Endothelial cell (in vitro differentiated cells): Measurements from ENCODE around the gene ARHGAP15. TPM values are rescaled to one million over a fixed set of nuclear protein-coding genes. Genes with fewer than 3 reads are reported as not detected.

ENCODE experiments used
- DNase-seq: peaks from one replicate; pipeline ENCODE4 v3.0.0; 2021; ENCODE audit warnings: low spot score
- H3K27ac Mint-ChIP-seq: one replicate; pipeline ENCODE4 v1.8.0; 2021; ENCODE audit warnings: mixed read lengths, inconsistent platforms; ENCODE audit not compliant: unreplicated experiment
- H3K27me3 Mint-ChIP-seq: one replicate; pipeline ENCODE4 v1.8.0; 2021; ENCODE audit warnings: mild to moderate bottlenecking, moderate library complexity, mixed read lengths, inconsistent platforms; ENCODE audit not compliant: unreplicated experiment
- H3K36me3 Mint-ChIP-seq: one replicate; pipeline ENCODE4 v1.8.0; 2021; ENCODE audit warnings: mild to moderate bottlenecking, low read depth, mixed read lengths, inconsistent platforms; ENCODE audit not compliant: unreplicated experiment
- H3K4me1 Mint-ChIP-seq: one replicate; pipeline ENCODE4 v1.8.0; 2021; ENCODE audit warnings: mild to moderate bottlenecking, mixed read lengths, inconsistent platforms; ENCODE audit not compliant: unreplicated experiment
- H3K4me3 Mint-ChIP-seq: one replicate; pipeline ENCODE4 v1.8.0; 2021; ENCODE audit warnings: mild to moderate bottlenecking, mixed read lengths, inconsistent platforms; ENCODE audit not compliant: unreplicated experiment
- H3K9me3 Mint-ChIP-seq: one replicate; pipeline ENCODE4 v1.8.0; 2021; ENCODE audit warnings: mixed read lengths, inconsistent platforms; ENCODE audit not compliant: unreplicated experiment
- total RNA-seq: library from RNA; stranded (reverse); fragmentation: NEBNext Ultra II Directional; extraction: Animal tissue kit (Norgen Biotek cat#: 25700); gene quantifications from one replicate; pipeline ENCODE4 v1.2.1, GENCODE V29; 2021; ENCODE audit not compliant: unreplicated experiment
- TF ChIP-seq, protein P1 (sequence below): fragments of 200-600 bp; sonication (generic); IDR thresholded peaks from one replicate; pipeline ENCODE4 v1.5.0; 2021; ENCODE audit warnings: antibody characterized with exemption; ENCODE audit not compliant: unreplicated experiment

The ARHGAP15 gene
- total RNA-seq, 1 donor from 2014 or later, result not detected

DNA sequence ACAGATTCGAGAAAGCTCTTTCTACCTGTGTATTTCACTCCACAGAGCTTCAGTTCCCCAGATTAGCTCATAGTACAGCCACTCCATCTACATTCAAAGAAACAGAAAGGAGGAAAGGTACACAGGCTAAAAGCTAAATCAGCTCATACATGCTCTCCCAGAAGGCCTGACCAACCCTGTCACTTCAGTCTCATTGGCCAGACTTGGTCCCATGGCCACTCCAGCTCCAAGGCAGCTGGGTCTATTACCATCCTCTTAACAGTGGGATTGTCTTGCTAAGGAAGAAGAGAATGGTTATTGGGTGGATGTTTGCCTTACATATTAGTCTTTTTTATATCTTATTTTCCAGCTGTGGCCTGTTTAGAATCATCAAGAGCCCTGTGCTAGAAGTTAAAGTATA is 572.6 kb downstream of the ARHGAP15 start:
- H3K9me3 Mint-ChIP-seq, result no peaks in the 10 kb centered on the region
- peaks cover 2% of the 10 kb centered on the region for H3K27me3 Mint-ChIP-seq
- TF ChIP-seq, protein P1, sequence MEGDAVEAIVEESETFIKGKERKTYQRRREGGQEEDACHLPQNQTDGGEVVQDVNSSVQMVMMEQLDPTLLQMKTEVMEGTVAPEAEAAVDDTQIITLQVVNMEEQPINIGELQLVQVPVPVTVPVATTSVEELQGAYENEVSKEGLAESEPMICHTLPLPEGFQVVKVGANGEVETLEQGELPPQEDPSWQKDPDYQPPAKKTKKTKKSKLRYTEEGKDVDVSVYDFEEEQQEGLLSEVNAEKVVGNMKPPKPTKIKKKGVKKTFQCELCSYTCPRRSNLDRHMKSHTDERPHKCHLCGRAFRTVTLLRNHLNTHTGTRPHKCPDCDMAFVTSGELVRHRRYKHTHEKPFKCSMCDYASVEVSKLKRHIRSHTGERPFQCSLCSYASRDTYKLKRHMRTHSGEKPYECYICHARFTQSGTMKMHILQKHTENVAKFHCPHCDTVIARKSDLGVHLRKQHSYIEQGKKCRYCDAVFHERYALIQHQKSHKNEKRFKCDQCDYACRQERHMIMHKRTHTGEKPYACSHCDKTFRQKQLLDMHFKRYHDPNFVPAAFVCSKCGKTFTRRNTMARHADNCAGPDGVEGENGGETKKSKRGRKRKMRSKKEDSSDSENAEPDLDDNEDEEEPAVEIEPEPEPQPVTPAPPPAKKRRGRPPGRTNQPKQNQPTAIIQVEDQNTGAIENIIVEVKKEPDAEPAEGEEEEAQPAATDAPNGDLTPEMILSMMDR, result no peak
- H3K4me1 Mint-ChIP-seq, result no peaks in the 10 kb centered on the region
- H3K27ac Mint-ChIP-seq, result no peak overlapping the region
- no peak for DNase-seq
- H3K4me3 Mint-ChIP-seq, result no peak overlapping the region
- H3K36me3 Mint-ChIP-seq, result no peaks in the 10 kb centered on the region

DNA sequence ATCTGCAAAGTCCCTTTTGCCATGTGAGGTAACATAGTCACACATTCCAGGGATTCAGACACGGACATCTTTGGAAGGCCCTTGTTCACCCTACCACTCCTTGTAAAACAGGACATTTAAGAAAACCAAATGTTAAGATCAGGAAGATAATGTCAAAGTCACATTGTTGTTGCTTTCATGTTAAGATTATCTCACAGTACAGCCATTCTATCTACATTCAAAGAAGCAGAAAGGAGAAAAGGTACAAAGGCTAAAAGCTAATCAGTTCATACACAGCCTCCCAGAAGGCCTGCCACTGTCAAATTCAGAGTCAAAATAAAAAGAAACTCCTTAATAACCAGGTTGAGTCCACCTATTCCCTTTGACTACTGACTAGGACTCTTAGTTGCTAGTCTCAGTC is 573.7 kb downstream of the ARHGAP15 start:
- TF ChIP-seq, protein P1, result no peak
- Mint-ChIP-seq H3K27me3 (peaks cover 2% of the 10 kb centered on the region), H3K4me3 (no peak overlapping the region), H3K36me3 (no peaks in the 10 kb centered on the region), H3K27ac (no peak overlapping the region), H3K9me3 (no peaks in the 10 kb centered on the region), H3K4me1 (no peaks in the 10 kb centered on the region)
- no peak for DNase-seq

DNA sequence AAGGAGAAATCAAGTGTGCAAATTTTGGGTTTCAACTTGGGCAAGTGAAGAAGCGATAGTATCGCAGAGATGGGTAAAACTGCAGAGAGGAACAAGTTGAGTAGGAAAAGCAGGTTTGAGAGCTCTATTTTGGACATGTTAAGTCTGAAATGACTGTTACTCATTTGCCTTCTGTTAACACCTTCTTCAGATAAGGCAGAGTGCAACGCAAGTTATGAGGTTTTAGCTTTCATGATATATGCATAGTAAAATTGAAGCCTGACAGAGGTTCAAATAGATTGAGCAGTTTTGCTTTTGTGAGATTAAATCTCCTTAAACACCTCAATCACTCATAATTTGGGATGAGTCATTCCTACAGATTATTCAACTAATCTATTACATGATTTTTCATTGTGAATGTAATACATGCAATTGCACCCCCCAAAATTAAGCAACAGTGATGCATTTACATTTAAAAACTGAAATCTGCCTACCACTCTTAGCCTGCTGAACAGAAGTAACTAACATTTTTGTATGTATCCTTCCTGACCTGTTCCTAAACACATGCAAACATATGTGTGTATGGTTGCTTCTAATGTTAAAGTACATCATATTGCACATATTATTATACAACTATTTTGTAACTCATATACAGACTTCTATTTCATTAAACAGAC is 575.4 kb downstream of the ARHGAP15 start:
- Mint-ChIP-seq H3K27me3 (peaks cover 2% of the 10 kb centered on the region), H3K4me1 (no peaks in the 10 kb centered on the region), H3K9me3 (no peaks in the 10 kb centered on the region), H3K36me3 (no peaks in the 10 kb centered on the region), H3K27ac (no peak overlapping the region), H3K4me3 (no peak overlapping the region)
- TF ChIP-seq, protein P1, result no peak
- no peak for DNase-seq

DNA sequence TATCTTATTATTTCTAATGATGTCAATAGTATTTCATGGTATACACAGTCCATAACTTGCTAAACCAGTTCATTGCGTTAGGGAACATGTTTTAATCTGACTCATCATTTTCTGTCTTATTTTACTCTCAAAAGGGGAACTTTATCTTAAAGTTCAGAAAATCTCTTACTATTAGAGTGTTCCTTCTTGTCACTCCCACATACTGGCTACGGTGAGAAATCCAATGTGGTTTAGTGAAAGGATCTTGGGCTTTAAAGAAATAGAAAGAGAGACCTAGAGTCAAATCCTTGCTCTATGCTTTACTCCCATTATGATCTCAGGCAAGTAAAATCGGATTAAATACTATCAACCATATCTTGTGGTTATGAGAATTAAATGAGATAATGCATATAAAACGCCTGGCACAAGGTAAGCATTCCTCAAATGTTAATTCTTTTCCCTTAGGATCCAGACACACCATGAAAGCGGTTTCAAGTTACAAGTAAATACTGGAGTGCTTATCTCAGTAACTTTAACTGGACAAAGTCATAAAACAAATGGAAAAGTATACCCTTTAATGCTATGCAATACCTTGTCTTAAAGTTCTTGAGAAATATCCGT is 576.0 kb downstream of the ARHGAP15 start:
- TF ChIP-seq, protein P1, result no peak
- H3K4me3 Mint-ChIP-seq, result no peak overlapping the region
- no peaks in the 10 kb centered on the region for H3K4me1 Mint-ChIP-seq
- peaks cover 2% of the 10 kb centered on the region for H3K27me3 Mint-ChIP-seq
- no peaks in the 10 kb centered on the region for H3K9me3 Mint-ChIP-seq
- H3K36me3 Mint-ChIP-seq, result no peaks in the 10 kb centered on the region
- no peak for DNase-seq
- H3K27ac Mint-ChIP-seq, result no peak overlapping the region

DNA sequence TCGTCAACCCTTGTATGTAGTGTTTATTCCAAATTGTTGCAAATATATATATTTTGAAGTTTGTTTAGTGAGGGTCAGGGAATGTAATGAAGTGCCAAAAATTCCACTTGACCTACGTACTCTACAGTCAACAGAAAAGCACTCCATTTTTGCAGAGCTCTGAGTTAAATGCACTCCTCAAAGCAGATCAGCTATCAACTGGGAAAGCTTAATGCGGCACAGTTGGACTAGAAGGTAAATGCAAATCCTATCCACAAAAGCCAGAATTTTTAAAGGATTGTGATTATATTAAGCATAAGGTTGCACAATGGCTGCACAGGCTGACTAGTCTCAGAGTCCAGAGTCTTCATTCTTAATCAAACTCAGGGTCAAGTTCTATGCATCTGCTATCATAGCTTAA is 577.1 kb downstream of the ARHGAP15 start:
- Mint-ChIP-seq H3K27ac (no peak overlapping the region), H3K4me3 (no peak overlapping the region)

More for the DNA sequence above, 577.1 kb downstream of the ARHGAP15 start:
- Mint-ChIP-seq H3K27me3 (peaks cover 2% of the 10 kb centered on the region), H3K36me3 (no peaks in the 10 kb centered on the region), H3K4me1 (no peaks in the 10 kb centered on the region), H3K9me3 (no peaks in the 10 kb centered on the region)
- DNase-seq, result no peak
- TF ChIP-seq, protein P1, result no peak
